Activated CD4-positive, alpha-beta T cell treated with anti-CD3 and anti-CD28 coated beads, Interleukin-2, amount 50 U/mL, for 16 hours (primary cell): ENCODE data around the gene DIP2C.
"Not testable (repeated sequence)": the region's sequence is repeated elsewhere in the genome, so short reads cannot be mapped to it uniquely, and the experiment has no call there.

ENCODE experiments used
- DNase-seq: peaks from one replicate; pipeline ENCODE4 v3.0.0-alpha.2; 2020

The DIP2C gene

GRCh38 chr10:490256-490655 is 199.2 kb downstream of the DIP2C start:
- no peak for DNase-seq

GRCh38 chr10:489330-489729 is 200.1 kb downstream of the DIP2C start:
- no peak for DNase-seq

- no peak for DNase-seq
These were observed 200.6 kb downstream of the DIP2C start for GRCh38 chr10:488933-489215.

- DNase-seq = no peak
These were observed 201.2 kb downstream of the DIP2C start for GRCh38 chr10:488081-488932.

- DNase-seq = no peak
These were observed 202.7 kb downstream of the DIP2C start for GRCh38 chr10:486666-487322.

GRCh38 chr10:486206-486605 is 203.3 kb downstream of the DIP2C start:
- no peak for DNase-seq

- DNase-seq = no peak
These were observed 203.7 kb downstream of the DIP2C start for GRCh38 chr10:485776-486175.

GRCh38 chr10:484925-485661 is 204.4 kb downstream of the DIP2C start:
- DNase-seq = peak; percentile 35

GRCh38 chr10:484441-484924 is 205.0 kb downstream of the DIP2C start:
- peak; percentile 12 for DNase-seq

- no peak for DNase-seq
These were observed 206.2 kb downstream of the DIP2C start for GRCh38 chr10:483261-483660.

GRCh38 chr10:482848-483247 is 206.6 kb downstream of the DIP2C start:
- no peak for DNase-seq

- DNase-seq = no peak
These were observed 207.4 kb downstream of the DIP2C start for GRCh38 chr10:482051-482501.

- no peak for DNase-seq
These were observed 207.8 kb downstream of the DIP2C start for GRCh38 chr10:481628-482027.

GRCh38 chr10:480928-481552 is 208.4 kb downstream of the DIP2C start:
- DNase-seq = no peak

- no peak for DNase-seq
These were observed 209.0 kb downstream of the DIP2C start for GRCh38 chr10:480498-480927.

- DNase-seq = not testable (repeated sequence)
These were observed 209.6 kb downstream of the DIP2C start for GRCh38 chr10:479706-480497.

GRCh38 chr10:478471-479245 is 210.8 kb downstream of the DIP2C start:
- no peak for DNase-seq

GRCh38 chr10:477620-478019 is 211.8 kb downstream of the DIP2C start:
- DNase-seq = no peak

GRCh38 chr10:476455-476780 is 213.1 kb downstream of the DIP2C start:
- DNase-seq = no peak

- no peak for DNase-seq
These were observed 213.6 kb downstream of the DIP2C start for GRCh38 chr10:475709-476454.

GRCh38 chr10:474946-475345 is 214.5 kb downstream of the DIP2C start:
- DNase-seq = no peak
